ENCODE measurements around the gene OTOGL.

Gene OTOGL

GRCh38 chr12:80401191-80401590, 301.9 kb downstream of the OTOGL start:
- DNase-seq, result no peak

GRCh38 chr12:80404629-80405028, 305.3 kb downstream of the OTOGL start:
- no peak for DNase-seq

GRCh38 chr12:80406253-80406652, 306.9 kb downstream of the OTOGL start:
- DNase-seq, result no peak

GRCh38 chr12:80411787-80412186, 312.4 kb downstream of the OTOGL start:
- no peak for DNase-seq

- no peak for DNase-seq
Measured at GRCh38 chr12:80412343-80412953, 313.1 kb downstream of the OTOGL start.

- no peak for DNase-seq
Measured at GRCh38 chr12:80413462-80413861, 314.1 kb downstream of the OTOGL start.

- DNase-seq, result no peak
Measured at GRCh38 chr12:80415466-80415865, 316.1 kb downstream of the OTOGL start.

GRCh38 chr12:80419644-80420043, 320.3 kb downstream of the OTOGL start:
- DNase-seq, result no peak

- DNase-seq, result no peak
Measured at GRCh38 chr12:80420075-80420474, 320.7 kb downstream of the OTOGL start.

GRCh38 chr12:80422550-80422949, 323.2 kb downstream of the OTOGL start:
- DNase-seq, result no peak
